AG04449 (cell line): Measurements from ENCODE around the gene ETV3L.

Source experiments
- CTCF ChIA-PET: fragments of 350-600 bp; formaldehyde crosslinking; extraction: SDS; loops from one replicate; lab custom pipeline; 2021; ENCODE audit warnings: antibody characterized with exemption; lab: Yijun Ruan, JAX
- POLR2A ChIA-PET: fragments of 400-600, 350-600 bp; formaldehyde crosslinking; extraction: SDS; loops from one replicate; lab custom pipeline; 2020; ENCODE audit warnings: antibody characterized with exemption, inconsistent platforms; lab: Yijun Ruan, JAX
- DNase-seq: peaks from one replicate; pipeline ENCODE4 v3.0.0-alpha.2; 2010; ENCODE audit warnings: low read depth, low spot score
- H3K4me3 ChIP-seq: 2 replicates; pipeline ENCODE4 v1.5.1; 2011; ENCODE audit warnings: low read depth, mild to moderate bottlenecking, control low read depth, low read length
- TF ChIP-seq, protein P1 (sequence below): IDR thresholded peaks from one replicate; pipeline ENCODE4 v1.5.1; 2011; ENCODE audit warnings: mild to moderate bottlenecking, moderate library complexity, low read length, control low read depth, inconsistent platforms; ENCODE audit not compliant: insufficient read depth; ENCODE audit errors: missing control alignments

Gene ETV3L

DNA sequence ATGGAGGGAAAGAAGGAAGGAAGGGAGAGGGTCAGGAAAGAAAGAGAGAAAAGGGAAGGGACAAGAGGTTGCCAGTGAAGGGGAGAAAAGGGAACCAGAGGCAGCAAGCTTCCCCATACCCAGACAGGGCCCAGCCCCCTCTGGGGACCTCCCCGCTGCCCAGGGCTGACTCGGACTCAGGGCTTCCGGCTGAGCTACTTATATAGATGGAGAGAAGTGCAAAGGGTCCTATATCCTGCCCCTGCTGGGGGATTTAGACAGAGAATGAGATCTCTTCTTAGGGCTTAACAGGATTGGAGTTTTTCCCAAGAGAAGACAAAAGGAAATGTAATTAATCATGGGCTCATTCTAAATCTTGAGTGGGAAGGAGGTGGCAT is at the start of gene ETV3L:
TSS of gene ETV3L (minus strand) at position 176 of the 377 bp plus-strand sequence. CDS start 285 bp downstream, outside the sequence.
- DNase-seq, result no peak
- POLR2A ChIA-PET, result no interaction called here
- TF ChIP-seq, protein P1, sequence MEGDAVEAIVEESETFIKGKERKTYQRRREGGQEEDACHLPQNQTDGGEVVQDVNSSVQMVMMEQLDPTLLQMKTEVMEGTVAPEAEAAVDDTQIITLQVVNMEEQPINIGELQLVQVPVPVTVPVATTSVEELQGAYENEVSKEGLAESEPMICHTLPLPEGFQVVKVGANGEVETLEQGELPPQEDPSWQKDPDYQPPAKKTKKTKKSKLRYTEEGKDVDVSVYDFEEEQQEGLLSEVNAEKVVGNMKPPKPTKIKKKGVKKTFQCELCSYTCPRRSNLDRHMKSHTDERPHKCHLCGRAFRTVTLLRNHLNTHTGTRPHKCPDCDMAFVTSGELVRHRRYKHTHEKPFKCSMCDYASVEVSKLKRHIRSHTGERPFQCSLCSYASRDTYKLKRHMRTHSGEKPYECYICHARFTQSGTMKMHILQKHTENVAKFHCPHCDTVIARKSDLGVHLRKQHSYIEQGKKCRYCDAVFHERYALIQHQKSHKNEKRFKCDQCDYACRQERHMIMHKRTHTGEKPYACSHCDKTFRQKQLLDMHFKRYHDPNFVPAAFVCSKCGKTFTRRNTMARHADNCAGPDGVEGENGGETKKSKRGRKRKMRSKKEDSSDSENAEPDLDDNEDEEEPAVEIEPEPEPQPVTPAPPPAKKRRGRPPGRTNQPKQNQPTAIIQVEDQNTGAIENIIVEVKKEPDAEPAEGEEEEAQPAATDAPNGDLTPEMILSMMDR, result no peak
- H3K4me3 ChIP-seq, result no peak within 1 kb of the TSS
- CTCF ChIA-PET, result interaction anchor here (3.2 to 10.7 kb wide), 2 partner anchors 10 to 57 kb away, joined by 14 to 108 read pairs; no protein-coding TSS in a partner anchor

- POLR2A ChIA-PET, result interaction anchor here (1.2 kb wide), 1 partner anchor 11 kb away, joined by 3 read pairs; no protein-coding TSS in a partner anchor
- TF ChIP-seq, protein P1, result no peak
- H3K4me3 ChIP-seq, result no peak overlapping the region
- CTCF ChIA-PET, result interaction anchor here (1.5 to 4.5 kb wide), 5 partner anchors 9 to 59 kb away, joined by 4 to 66 read pairs (median 13); no protein-coding TSS in a partner anchor
- no peak for DNase-seq
Measured at GRCh38 chr1:157147906-157148700, 48.5 kb upstream of the ETV3L start.

- H3K4me3 ChIP-seq, result no peak overlapping the region
- no peak for DNase-seq
- TF ChIP-seq, protein P1, result no peak
- ChIA-PET POLR2A (no interaction called here), CTCF (interaction anchor here (0.6 to 4.5 kb wide), 4 partner anchors 8 to 845 kb away, joined by 3 to 66 read pairs (median 24); no protein-coding TSS in a partner anchor)
Measured at GRCh38 chr1:157147037-157147436, 47.4 kb upstream of the ETV3L start.

DNA sequence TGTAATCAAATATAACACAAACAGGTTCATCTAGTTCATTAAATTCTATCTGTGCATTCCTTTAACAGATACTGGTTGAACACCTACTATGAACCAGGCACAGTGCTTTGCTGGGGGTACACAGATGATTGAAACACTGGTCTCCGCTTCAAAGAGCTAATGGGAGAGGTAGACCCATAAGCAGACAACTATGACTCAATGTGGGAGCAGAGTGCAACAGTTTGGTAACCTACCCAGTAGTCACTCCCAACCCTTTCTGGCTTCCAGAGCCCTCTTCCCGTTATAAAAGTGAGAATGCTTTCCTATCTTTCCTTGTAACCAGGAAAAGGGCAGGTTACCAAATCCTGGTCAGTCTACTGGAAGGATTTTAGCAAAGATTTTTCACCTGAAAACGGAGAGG is 46.6 kb upstream of the ETV3L start:
- no peak for DNase-seq
- POLR2A ChIA-PET, result no interaction called here
- CTCF ChIA-PET, result interaction anchor here (0.6 to 4.5 kb wide), 5 partner anchors 8 to 846 kb away, joined by 3 to 66 read pairs (median 4); no protein-coding TSS in a partner anchor

DNA sequence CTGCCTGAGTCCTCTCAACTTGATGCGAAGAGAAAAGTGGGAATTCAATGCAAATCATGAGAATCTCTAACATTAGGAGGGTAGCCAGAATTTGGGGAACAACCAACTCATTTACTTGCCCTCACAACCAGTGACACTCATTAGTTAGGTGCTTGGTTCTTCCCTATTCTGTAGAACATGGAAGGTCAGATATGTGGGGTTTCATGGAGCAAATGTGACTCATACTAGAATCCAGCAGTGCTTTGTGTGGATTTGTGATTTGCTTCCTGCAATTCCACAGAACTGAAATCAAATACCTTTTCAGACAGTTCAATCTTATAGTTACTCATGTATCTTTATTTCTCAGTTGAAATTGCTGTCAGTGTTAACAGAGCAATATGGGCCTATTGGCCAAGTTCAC is 45.5 kb upstream of the ETV3L start:
- DNase-seq, result no peak
- ChIA-PET POLR2A (no interaction called here), CTCF (interaction anchor here (1.5 to 4.5 kb wide), 2 partner anchors 9 to 12 kb away, joined by 4 to 66 read pairs; no protein-coding TSS in a partner anchor)
- no peak overlapping the region for H3K4me3 ChIP-seq
- TF ChIP-seq, protein P1, result no peak

More for the DNA sequence above, 46.6 kb upstream of the ETV3L start:
- TF ChIP-seq, protein P1, result no peak
- no peak overlapping the region for H3K4me3 ChIP-seq

- ChIA-PET CTCF (interaction anchor here (6.2 kb wide), 1 partner anchor 11 kb away, joined by 117 read pairs; no protein-coding TSS in a partner anchor), POLR2A (no interaction called here)
- TF ChIP-seq, protein P1, result no peak
- no peak overlapping the region for H3K4me3 ChIP-seq
- no peak for DNase-seq
Measured at GRCh38 chr1:157144509-157144908, 44.9 kb upstream of the ETV3L start.
